T-helper 1 cell treated with Interleukin-12 subunit alpha and Interleukin-12 subunit beta and Interleukin-4 antibody, amounts not matched to agents 30 μg/mL and 1 μg/mL, for 36 hours (primary cell): ENCODE measurements around the gene SNIP1.
A peak's percentile ranks its signal among the peaks of the same experiment; 100 is the strongest.
"Not testable (repeated sequence)": the region's sequence is repeated elsewhere in the genome, so short reads cannot be mapped to it uniquely, and the experiment has no call there.

Experiments
- H3K27ac Mint-ChIP-seq: one replicate; pipeline ENCODE4 v1.8.0; 2021; ENCODE audit warnings: mild to moderate bottlenecking, mixed read lengths
- H3K27me3 Mint-ChIP-seq: one replicate; pipeline ENCODE4 v1.8.0; 2021; ENCODE audit warnings: low read depth, mixed read lengths
- H3K36me3 Mint-ChIP-seq: one replicate; pipeline ENCODE4 v1.8.0; 2021; ENCODE audit warnings: low read depth, mixed read lengths
- H3K4me1 Mint-ChIP-seq: one replicate; pipeline ENCODE4 v1.8.0; 2021; ENCODE audit warnings: low read depth, mixed read lengths
- H3K4me3 Mint-ChIP-seq: one replicate; pipeline ENCODE4 v1.8.0; 2021; ENCODE audit warnings: mild to moderate bottlenecking, moderate library complexity, mixed read lengths
- H3K9me3 Mint-ChIP-seq: one replicate; pipeline ENCODE4 v1.8.0; 2021; ENCODE audit warnings: mixed read lengths

Gene SNIP1

DNA sequence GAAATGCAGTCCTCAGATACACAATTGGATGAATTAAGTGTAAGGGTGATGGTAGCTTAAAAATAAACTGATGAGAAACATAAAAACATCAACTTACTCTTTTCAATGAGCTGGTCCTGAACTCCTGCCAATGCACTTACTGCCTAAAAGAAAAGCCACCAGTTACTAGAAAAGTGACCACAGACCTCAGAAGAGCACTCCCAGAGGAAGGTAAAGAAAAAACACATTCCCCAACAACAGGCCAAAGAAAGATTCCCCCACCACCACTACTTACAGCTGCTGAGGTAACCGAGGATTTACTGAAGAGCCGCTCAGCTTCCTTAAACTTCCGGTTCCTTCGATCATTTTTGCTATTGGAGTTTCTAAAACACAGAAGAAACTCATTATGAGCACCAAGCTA lies 44.9 kb downstream of the SNIP1 start:
- peak overlapping the region; percentile 15 for H3K27ac Mint-ChIP-seq
- no peaks in the 10 kb centered on the region for H3K9me3 Mint-ChIP-seq
- peaks cover 33% of the 10 kb centered on the region for H3K4me1 Mint-ChIP-seq
- no peaks in the 10 kb centered on the region for H3K27me3 Mint-ChIP-seq
- no peak overlapping the region for H3K4me3 Mint-ChIP-seq
- H3K36me3 Mint-ChIP-seq: peaks cover 35% of the 10 kb centered on the region

DNA sequence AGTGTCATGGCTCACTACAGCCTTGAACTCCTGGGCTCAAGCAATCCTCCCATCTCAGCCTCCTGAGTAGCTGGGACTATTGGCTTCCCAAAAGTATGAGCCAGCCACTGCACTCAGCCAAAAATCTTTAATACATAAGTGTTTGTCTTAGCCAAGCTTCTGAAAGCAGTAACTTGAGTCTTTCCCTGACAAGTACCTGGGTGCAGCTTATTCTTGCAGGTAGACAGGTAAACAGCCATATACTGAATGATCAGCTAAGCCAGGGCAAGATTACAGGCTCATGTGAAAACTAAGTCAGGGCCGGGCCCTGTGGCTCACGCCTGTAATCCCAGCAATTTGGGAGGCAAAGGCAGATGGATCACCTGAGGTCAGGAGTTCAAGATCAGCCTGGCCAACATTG lies 47.4 kb downstream of the SNIP1 start:
- H3K27me3 Mint-ChIP-seq: no peaks in the 10 kb centered on the region
- no peaks in the 10 kb centered on the region for H3K9me3 Mint-ChIP-seq
- no peak overlapping the region for H3K4me3 Mint-ChIP-seq
- peaks cover 29% of the 10 kb centered on the region for H3K36me3 Mint-ChIP-seq
- peaks cover 18% of the 10 kb centered on the region for H3K4me1 Mint-ChIP-seq
- H3K27ac Mint-ChIP-seq: no peak overlapping the region

DNA sequence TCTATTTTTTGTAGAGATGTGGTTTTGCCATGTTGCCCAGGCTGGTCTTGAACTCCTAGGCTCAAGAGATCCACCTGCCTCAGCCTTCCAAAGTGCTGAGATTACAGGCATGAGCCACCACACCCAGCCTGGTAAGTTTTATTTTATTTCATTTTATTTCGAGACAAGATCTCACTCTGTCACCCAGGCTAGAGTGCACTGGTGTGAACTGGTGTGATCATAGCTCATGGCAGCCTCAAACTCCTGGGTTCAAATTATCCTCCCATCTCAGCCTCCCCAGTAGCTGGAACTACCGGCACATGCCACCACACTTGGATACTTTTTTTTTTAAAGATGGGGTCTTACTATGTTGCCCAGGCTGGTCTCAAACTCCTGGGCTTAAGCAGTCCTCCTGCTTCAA lies 51.3 kb downstream of the SNIP1 start:
- H3K4me3 Mint-ChIP-seq, H3K27ac Mint-ChIP-seq, H3K27me3 Mint-ChIP-seq, H3K4me1 Mint-ChIP-seq, H3K9me3 Mint-ChIP-seq: not testable (repeated sequence)
- peaks cover 38% of the 10 kb centered on the region for H3K36me3 Mint-ChIP-seq

DNA sequence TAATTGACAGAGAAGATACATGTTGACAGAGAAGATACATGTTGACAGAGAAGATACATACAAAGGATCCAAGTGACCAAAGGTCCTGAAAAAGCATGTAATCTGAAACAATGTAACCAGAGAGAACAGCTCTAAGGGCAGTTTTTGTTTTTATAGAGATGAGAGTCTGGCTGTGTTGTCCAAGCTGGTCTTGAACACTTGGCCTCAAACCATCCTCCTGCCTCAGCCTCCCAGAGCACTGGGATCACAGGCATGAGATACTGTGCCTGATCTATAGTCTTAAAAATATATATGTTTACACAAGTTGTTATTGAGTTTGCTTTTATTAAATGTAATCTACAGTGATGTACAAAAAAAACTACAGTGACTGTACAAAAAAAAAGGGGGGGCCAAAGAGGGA lies 52.0 kb downstream of the SNIP1 start:
- Mint-ChIP-seq H3K27me3 (no peaks in the 10 kb centered on the region), H3K36me3 (peaks cover 32% of the 10 kb centered on the region), H3K27ac (no peak overlapping the region), H3K4me3 (no peak overlapping the region), H3K4me1 (peaks cover 3% of the 10 kb centered on the region), H3K9me3 (no peaks in the 10 kb centered on the region)

DNA sequence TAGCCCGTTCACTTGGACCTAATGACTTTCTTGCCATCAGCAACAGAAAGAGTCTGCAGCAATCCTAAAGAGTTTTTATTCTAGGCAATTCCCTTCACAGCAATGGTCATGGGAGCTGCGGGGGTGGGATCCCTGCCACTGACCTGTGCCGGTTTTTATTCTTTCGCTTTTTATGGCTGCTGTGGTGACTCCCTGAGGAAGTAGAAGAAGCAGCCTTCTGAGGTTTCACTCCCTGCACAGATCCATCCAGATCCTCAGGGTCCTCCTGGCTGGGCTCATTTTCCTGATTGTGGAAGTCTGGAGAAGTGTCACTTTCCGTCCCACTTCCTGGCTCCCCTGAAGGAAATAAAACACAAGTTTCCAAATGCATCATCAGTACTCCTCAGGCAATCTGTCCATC lies 52.4 kb downstream of the SNIP1 start:
- H3K9me3 Mint-ChIP-seq: no peaks in the 10 kb centered on the region
- peaks cover 3% of the 10 kb centered on the region for H3K4me1 Mint-ChIP-seq
- no peak overlapping the region for H3K4me3 Mint-ChIP-seq
- no peaks in the 10 kb centered on the region for H3K27me3 Mint-ChIP-seq
- H3K27ac Mint-ChIP-seq: no peak overlapping the region
- H3K36me3 Mint-ChIP-seq: peaks cover 32% of the 10 kb centered on the region

DNA sequence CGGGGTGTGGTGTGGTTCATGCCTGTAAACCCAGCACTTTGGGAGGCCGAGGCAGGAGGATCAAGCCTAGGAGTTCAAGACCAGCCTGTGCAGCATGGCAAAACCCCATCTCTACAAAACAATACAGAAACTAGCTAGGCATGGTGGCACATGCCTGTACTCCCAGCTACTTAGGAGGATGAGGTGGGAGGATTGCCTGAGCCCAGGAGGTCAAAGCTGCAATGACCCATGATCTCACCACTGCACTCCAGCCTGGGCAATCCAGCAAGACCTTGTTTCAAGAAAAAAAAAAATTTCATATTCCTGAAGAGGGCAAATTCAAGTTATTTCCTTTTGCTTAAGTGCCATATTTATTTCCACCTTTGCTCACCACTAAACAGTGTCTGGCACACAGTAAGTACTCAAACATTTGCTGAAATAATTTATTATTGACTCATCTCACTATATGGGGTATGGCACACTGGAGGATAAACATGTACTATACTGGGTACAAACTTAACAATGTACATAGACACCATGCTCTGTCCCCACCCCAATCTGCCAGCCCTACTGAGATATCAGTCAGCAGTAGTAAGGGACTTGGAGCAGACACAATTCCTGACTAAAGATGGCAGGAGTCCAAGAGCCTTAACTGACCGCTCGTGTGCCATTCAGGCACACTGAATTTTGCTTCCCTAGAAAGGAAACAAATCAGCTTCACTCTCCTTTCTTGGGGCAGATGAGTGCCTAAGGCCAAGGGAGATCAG lies 55.0 kb downstream of the SNIP1 start:
- peaks cover 25% of the 10 kb centered on the region for H3K36me3 Mint-ChIP-seq
- no peak overlapping the region for H3K27ac Mint-ChIP-seq
- H3K4me3 Mint-ChIP-seq: no peak overlapping the region
- no peaks in the 10 kb centered on the region for H3K9me3 Mint-ChIP-seq
- H3K4me1 Mint-ChIP-seq: peaks cover 1% of the 10 kb centered on the region
- H3K27me3 Mint-ChIP-seq: no peaks in the 10 kb centered on the region

DNA sequence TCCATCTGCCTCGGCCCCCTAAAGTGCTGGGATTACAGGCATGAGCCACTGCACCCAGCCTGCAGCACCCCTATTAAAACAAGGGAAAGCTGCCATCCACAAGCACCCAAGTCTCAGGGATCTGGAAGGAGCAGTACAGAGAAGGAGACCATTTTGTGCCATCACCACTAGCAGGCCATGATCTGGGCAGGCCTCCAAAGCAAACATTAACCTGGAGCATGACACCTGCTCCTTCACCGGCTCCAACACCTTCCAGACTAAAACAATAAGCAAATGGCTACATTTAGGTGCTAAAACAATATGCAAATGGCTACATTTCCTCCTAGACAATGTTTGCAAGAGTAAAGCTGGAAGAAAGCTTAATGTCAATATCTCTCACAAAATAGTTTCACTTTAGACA lies 56.3 kb downstream of the SNIP1 start:
- Mint-ChIP-seq H3K27ac (no peak overlapping the region), H3K27me3 (no peaks in the 10 kb centered on the region), H3K36me3 (peaks cover 33% of the 10 kb centered on the region)

DNA sequence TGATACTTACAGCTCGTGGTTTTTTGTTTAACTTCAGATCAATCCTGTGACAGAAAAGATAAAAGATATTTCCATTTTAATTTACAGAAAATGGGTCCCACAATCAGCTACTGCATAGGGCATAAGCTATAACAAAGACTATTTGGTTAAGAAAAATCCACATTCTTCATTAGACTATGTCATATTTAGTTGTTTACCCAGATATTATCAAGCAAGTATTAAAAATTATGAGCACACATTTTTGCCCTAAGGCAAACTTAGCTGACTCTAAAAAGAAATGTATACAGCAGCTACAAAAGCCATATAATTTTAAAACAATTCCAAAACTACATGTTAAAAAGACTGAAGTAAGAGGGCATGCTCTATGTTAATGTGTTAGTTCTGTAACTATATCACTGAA lies 58.2 kb downstream of the SNIP1 start:
- no peak overlapping the region for H3K27ac Mint-ChIP-seq
- no peaks in the 10 kb centered on the region for H3K9me3 Mint-ChIP-seq
- peaks cover 23% of the 10 kb centered on the region for H3K36me3 Mint-ChIP-seq
- no peaks in the 10 kb centered on the region for H3K27me3 Mint-ChIP-seq
- H3K4me1 Mint-ChIP-seq: peaks cover 6% of the 10 kb centered on the region
- H3K4me3 Mint-ChIP-seq: no peak overlapping the region

More for the DNA sequence above, 56.3 kb downstream of the SNIP1 start:
- no peak overlapping the region for H3K4me3 Mint-ChIP-seq
- H3K9me3 Mint-ChIP-seq: no peaks in the 10 kb centered on the region
- peaks cover 6% of the 10 kb centered on the region for H3K4me1 Mint-ChIP-seq

DNA sequence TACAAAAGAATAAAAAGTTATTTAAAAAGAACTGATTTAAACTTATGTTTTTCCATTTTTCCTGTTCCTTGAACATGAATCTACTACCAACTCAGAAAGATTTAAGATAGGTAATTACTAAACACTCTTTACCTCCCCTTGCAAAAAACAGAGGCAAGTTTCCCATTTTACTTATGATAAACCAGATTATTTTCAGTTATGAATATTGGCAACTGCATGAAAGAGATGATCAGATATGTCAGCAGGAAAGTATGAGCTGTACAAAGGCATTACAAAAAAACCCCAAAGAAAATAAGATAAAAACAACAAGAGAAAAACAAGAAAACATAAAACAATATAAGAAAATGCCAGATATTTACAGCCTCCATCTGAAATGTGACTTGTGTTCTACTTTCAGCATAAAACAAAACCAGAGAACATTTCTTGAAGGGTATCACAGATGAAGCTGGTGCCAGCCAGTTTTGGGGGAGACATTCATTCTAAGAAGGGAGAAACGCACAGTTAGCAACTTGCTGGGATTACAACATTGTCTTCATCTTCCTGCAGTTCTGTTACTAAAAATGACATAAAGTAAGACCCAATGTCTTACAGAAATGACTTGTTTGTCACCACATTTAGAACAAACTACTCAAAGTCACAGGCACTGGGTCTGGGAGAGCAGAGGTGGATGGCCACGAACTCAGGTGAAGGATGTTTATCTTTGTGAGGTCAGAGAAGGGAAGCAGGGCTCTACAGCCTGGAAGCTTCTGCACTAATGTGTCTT lies 60.6 kb downstream of the SNIP1 start:
- Mint-ChIP-seq H3K27me3 (no peaks in the 10 kb centered on the region), H3K27ac (peak overlapping the region; percentile 12), H3K4me1 (peaks cover 6% of the 10 kb centered on the region), H3K9me3 (no peaks in the 10 kb centered on the region), H3K36me3 (peaks cover 16% of the 10 kb centered on the region), H3K4me3 (no peak overlapping the region)

DNA sequence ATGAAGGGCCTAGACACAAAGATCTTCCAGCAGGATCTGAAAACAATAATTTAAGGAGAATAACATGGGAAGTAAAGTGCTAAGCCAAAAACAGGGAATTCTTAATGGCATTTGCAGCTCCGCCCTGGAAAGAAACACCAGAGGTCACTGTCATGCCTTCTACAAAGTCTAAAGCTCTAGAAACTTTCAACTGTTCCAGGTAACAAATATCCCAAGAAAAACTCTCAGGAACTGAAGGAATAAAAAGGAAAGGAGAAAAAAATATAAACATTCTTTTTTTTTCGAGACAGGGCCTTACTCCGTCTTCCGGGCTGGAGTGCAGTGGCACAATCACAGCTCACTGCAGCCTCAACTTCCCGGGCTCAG lies 66.5 kb downstream of the SNIP1 start:
- Mint-ChIP-seq H3K4me3 (no peak overlapping the region), H3K4me1 (peaks cover 17% of the 10 kb centered on the region), H3K27ac (no peak overlapping the region), H3K27me3 (no peaks in the 10 kb centered on the region), H3K36me3 (peaks cover 14% of the 10 kb centered on the region), H3K9me3 (no peaks in the 10 kb centered on the region)

DNA sequence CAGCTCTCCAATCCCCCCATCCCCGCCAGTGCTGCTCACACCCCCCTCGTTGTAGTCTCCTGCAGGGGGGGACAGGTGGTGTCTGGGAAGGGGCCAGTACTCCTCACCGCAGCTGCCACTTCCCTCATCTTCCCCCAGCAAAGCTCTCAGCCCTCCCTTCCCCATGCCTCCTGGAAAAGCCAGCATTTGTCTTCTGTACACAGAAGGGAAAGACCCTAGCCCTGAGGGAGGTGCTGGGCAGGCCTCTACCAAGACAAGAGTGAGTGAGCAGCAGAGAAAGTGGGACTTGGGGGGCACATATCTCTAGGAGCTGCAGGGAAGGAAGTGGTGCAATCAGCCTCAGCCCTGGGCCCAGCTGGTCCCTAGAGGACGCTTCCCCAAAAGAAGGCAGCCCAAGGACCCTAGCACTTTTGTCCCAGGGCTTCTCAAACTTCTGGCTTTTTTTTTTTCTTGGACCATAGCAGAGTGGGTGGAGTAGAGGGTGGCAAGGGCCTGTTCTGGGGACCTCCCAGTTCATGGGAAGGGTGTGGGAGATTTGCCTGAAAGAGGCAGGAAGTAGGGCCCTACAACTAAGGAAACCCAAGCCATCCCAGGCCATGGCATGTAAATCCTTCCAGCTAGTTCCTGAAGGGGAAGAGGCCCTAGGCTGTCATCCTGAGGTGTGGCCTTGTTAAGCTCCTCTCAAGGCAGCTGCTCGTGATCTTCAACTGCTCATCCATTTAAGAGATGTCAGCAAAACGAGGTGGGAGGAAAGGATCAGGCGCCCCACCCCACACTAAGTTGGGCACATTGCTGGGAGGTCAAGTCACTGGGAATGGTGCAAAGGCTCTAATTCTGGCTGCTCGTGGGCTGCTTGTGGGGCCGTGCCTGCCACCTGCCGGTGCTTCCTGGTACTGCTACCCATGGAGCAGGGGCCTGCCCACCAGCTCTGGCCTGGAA lies 67.1 kb downstream of the SNIP1 start:
- peak overlapping the region; percentile 71 for H3K27ac Mint-ChIP-seq
- no peaks in the 10 kb centered on the region for H3K27me3 Mint-ChIP-seq
- H3K36me3 Mint-ChIP-seq: peaks cover 21% of the 10 kb centered on the region
- H3K4me1 Mint-ChIP-seq: peaks cover 22% of the 10 kb centered on the region
- H3K4me3 Mint-ChIP-seq: no peak overlapping the region
- no peaks in the 10 kb centered on the region for H3K9me3 Mint-ChIP-seq

DNA sequence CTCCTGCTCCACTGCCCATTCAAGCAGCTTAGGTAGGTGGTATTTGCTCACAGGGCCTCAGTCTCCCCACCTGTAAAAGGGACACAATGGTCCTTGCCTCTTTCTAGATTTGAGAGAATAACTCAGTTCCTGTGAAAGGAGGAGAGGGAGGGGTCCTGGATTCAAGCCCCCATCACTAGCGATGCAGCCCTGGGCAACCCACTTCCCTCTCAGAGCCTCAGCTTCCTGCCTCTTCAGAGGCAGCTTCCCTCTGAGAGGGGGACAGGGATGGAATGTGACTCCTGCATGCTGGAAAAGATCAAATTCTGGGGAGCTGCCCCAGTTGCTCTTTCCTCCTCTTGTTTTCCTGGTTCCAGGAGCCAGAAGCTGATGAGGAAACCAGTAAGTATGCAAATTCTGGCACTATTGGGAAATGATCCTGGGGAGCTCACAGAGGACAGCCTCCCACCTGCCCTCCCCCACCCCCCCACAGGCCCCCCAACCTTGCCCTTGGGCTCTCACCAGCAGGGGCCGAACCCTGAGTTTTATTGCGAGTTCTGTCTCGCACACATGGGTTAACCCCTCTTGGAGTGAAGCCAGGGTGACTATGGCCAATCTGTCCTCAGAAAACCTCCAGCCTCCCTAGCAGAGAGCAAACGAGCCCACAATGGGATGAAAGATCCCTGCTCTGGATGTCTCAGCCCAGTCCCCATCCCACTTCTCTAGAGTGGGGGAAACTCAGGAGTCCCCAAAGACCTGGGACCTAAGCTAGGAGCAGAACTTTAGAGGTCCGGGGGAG lies 68.0 kb downstream of the SNIP1 start:
- Mint-ChIP-seq H3K27ac (no peak overlapping the region), H3K9me3 (no peaks in the 10 kb centered on the region), H3K4me3 (no peak overlapping the region), H3K4me1 (peaks cover 27% of the 10 kb centered on the region), H3K36me3 (peaks cover 29% of the 10 kb centered on the region), H3K27me3 (no peaks in the 10 kb centered on the region)
